NCI-H1105 treated with DMSO at 0.1 percent for 48 hours (cell line): Measurements from ENCODE around the gene DNAH10.

Source experiments
- DNase-seq: peaks from one replicate; lab custom pipeline; 2025; lab: John Stamatoyannopoulos, UW

DNAH10 gene

DNA sequence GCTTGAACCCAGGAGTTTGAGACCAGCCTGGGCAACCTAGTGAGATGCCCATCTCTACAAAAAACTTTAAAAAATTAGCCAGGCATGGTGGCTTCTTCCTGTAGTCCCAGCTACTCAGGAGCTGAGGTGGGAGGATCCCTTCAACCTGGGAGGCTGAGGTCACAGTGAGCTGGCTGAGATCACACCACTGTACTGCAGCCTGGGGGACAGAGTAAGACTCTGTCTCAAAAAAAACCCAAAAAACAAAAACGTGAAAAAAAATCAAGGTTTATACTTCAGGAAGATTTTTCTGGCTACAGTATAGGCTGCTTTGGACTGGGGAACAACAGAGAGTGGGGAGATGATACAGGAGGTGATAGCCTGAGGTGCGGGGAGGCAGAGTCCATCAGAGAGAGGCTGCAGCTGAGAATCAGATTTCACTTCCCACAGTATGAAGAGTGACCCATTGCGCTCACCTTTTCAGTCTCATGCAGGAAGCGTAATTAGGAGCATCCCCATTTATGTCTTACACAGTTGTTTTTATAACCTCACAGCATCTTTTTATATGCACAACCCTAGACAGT lies 28.9 kb downstream of the DNAH10 start:
- DNase-seq: no peak

DNA sequence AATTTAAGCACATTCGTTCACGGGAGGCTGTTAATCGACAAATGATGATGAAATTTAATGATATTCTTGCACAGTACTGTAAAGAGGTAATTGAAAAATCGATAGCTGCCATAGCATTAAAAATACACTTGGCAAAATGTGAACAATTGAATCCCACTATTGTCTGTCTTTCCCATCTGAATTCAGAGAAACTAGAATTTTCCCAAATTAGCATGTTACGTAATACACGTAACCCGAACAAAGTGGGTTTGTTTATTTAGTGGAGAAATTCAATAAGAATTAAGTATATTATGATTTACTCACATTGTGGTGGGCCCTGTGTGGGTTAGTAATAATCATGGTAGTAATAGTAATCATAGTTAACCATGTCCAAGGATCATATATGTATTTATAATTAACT lies 31.9 kb downstream of the DNAH10 start:
- no peak for DNase-seq

DNA sequence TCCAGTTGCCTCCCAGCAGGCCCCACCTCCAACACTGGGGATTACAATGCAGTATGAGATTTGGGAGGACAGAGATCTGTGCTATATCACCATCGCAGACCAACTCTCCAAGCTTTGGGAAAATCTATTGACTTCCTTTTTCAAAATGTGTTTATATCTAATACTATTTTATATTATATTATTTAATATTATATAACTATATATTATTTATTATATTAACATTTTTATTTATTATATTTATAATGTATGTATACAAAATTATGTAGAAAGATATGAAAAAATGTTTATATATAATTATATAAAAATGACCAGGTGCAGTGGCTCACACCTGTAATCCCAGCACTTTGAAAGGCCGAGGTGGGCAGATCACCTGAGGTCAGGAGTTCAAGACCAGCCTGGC lies 36.4 kb downstream of the DNAH10 start:
- DNase-seq: no peak

DNA sequence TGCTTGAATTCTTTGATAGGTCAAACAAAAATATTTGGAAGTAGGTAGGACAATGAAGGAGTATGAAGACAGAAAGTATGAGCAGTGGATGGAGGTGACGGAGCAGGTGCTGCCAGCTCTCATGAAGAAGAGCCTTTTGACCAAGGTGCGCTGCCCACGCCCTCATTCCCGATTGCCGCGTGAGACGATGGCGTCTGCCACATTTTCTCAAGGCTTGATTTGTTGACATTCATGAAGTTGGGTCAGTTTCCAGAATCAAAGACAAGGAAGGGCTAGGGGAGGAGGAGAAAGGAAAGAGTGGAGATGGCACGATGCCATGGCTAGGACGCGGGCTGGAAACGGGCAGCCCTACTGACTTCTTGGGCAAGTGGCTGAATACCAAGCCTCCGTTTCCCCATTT lies 37.1 kb downstream of the DNAH10 start:
- no peak for DNase-seq

DNA sequence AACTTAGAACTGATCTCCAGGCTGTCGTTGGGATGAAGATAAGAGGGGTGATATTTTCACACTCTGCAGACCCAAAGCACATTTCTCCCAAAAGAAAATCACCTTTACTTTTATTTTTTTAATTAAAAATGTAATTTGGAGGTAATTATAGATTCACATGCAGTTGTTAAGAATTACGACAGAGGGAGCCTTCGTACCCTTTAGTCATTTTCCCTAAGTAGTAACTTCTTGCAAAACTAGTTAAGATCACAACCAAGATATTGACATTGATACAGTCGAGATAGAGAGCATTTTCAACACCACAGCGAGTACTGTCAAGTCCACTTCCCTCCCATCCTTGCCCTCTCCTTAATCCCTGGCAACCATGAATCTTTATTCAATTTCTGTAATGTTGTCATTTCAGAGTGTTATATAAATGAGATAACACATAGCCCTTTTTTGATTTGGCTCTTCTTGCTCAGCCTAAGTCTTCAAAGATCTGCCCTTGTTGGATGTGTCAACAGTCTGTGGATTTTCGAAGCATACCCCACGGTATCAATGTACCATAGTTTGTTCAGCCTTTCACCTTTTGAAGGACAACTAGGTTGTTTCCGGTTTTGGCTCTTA lies 39.6 kb downstream of the DNAH10 start:
- DNase-seq: no peak

DNA sequence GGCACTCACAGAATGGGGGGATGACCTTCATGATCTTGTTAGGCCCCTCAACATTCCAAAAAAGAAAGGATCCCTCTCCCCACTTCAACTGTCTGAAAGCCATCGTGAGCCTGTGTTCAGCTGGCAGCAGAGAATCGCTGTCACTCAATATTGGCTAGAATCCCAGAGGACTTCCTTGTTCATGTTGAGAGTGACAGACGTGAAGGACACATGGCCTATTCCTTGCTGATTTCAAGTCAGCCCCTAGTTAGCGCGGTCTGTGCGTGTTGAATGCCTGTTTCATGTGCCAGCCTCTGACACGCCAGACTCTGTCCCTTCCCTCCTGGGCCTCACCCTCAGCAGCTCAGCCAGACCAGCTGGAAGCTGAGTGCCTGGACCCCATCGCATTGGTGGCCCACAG lies 43.1 kb downstream of the DNAH10 start:
- DNase-seq: no peak

DNA sequence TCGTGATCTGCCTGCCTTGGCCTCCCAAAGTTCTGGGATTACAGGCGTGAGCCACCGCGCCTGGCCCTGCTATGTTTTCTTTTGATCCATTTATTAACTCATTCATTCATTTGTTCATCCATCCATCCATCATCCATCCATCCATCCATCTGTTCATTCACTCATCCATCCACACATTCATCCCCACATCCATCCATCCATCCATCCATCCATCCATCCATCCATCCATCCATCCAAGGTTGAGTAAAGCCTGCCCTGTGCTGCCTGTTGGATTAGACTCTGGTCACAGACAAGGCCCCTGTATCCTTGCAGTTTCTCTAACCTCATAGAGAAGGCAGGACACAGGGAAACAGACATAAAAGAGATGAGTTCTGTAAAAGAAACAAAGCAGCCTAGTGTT lies 44.9 kb downstream of the DNAH10 start:
- DNase-seq: no peak

DNA sequence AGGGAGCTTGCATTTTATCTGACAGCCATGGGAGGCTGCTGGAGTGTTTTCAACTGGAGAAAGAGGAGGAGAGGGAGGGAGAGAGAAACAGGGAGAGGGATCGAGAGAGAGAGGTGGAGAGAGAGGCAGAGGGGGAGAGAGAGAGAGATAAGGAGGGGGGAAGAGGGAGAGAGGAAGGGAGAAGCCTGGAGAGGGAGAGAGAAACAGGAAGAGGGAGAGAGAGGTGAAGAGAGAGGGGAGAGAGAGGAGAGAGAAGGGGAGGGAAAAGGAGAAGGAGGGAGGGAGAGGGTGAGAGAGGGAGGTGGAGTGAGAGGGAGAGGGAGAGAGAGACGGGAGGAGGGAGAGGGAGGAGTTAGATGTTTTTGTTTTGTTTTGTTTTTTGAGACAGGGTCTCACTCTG lies 45.6 kb downstream of the DNAH10 start:
- DNase-seq: no peak

DNA sequence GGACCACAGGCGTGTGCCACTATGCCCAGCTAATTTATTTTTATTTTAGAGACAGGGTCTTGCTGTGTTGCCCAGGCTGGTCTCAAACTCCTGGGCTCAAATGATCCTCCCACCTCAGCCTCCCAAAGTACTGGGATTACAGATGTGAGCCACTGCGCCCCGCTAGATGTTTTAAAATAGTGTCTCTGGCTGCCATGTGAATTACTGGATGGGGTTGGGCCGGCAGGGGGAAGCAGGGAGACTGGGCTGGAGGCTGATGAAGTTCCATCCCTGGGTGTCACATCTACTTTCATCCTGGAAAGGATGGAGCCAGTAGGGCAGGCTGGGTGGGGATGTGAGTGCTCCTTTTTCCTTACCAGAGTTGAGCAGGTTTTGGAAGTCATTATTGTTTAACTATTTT lies 46.1 kb downstream of the DNAH10 start:
- DNase-seq: no peak

DNA sequence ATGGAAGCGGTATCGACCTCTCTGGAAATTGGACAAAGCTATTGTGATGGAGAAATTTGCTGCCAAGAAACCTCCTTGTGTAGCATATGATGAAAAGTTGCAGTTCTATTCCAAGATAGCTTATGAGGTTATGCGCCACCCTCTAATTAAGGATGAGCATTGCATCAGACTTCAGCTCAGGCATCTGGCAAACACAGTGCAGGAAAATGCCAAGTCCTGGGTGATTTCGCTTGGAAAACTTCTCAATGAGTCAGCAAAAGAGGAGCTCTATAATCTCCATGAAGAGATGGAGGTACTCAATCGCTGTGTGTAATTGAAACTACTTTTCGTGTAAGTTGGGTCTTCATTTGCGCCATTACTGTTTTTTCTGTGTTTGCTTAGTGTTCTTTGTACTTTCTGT lies 51.2 kb downstream of the DNAH10 start:
- DNase-seq: no peak

DNA sequence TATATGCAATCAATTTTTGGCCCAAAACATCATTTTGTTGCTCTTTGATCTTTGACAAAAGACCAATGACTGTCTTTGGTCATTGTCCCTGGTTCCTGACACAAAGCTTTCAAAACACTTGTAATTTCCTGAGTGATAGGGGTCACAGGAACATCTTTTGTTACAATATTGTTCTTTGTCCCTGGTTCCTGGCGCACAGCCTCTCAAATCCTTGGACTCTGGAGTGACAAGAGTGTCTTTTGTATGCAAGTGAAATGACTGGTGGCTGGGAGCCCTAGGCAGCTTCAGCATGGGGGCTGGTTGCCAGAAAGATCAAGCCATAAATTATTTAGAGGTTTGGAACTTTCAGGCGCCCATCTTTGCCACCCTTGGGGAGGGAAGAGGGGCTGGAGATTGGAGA lies 53.9 kb downstream of the DNAH10 start:
- DNase-seq: no peak

DNA sequence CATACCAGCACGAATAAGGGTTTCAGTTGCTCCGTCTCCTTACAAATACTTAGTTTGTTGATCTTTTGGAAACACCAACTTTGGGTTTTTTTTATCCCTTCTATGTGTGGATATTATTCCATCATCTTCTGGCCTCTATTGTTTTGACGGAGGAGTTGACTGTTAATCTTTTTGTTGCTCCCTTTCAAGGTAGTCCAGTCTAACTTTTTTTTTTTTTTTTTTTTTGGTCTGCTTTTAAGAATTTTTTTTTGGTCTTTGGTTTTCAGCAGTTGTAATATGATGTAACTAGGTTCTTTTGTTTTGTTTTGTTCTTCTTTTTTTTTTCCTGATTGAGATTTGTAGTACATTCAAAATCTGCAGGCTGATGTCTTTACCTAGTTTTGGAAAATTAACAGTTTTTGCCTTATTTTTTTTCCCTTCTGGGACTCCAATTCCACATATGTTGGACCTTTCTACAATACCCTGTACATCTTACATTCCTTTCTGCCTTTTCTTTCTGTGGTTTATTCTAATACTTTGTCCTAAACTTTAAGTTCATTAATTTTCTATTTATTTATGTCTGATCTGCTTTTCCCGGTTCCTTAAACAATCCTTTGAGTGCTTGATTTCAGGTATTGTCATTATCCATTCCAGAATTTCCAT lies 54.9 kb downstream of the DNAH10 start:
- DNase-seq: no peak

DNA sequence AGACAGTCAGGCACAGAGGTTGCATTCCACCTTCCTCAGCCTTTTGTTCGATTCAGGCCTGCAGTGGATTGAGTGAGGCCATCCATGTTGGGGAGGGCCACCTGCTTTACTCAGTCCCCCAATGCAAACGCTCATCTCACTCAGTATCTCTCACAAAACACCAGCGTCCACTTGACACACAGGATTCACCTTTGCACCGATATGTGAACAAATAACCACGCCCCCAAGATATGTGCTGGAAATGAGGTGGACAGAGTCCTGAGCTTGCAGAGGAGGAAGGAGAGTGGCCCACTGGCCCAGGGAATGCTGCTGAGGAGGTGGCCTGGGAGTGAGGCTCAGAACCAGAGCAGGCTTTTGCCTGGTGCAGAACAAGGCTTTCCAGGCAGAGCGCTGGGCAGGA lies 60.7 kb downstream of the DNAH10 start:
- DNase-seq: no peak

DNA sequence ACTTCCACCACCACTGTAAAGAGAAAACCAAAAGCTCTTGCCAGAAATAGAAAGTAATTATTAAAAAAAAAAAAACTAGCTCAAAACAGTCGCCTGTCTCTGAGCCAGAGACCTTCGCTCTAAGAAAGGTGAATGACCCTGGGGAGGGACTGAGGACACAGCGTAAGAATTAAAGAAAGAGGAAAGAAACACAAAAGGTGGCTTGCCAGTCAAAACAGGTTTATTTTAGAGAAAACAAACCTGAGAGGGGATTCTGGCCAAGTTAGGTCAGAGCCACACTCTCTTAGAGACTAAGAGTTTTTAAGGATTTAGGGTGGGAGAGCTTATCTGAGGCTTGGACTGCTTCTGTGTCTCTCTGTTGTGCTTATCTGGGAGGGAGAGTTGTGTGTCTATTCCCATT lies 66.0 kb downstream of the DNAH10 start:
- DNase-seq: no peak

DNA sequence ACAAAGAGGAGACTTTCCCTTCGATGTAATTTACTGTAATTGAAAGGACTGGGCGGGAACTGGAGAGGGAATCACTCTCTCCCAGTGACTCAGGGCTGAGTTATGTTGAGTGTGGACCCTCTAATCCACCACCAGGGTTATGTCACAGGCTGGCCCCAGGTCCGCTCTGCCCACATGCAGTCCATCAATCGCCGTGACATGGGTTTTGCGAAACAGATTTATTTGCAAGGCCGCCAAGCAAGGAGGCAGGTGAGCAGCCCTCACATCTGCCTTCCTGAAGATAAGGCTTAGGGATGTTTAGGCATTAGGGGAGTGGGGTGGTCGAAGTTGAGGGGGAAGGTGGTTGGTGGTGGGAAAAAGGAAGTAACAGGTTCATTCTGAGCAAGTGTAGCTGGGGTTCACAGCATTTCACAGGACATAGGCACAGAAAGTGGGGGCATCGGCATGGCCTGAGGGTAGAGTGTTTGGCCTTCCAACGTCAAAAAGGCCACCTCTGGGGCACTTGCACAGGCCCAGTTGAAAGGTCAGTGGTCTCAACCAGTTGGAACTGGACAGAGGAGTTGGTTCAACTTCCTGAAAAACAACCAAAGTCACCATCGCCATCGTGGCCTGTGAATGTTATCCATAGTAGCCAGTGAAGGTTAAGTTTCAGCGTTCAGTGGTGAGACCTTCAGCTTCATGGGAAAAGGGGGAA lies 66.9 kb downstream of the DNAH10 start:
- DNase-seq: no peak

DNA sequence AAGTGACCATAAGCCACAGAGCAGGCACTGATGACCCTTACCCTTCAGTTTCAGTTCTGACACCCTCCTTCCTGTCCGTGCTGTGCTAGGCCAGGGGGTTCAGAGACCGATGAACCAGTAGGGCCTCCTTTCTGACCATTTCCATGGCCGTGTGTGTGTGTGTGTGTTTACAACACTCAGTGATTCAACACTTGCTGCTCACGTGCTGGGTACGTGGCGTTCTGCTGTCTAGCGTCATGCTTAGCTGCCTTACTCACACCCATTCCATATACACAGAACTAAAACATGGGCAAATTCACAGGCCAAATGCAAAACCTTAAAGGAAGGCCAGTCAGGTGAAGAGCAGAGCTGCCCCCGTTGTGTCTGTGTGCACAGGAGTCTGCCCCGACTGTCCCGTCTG lies 67.5 kb downstream of the DNAH10 start:
- DNase-seq: no peak

DNA sequence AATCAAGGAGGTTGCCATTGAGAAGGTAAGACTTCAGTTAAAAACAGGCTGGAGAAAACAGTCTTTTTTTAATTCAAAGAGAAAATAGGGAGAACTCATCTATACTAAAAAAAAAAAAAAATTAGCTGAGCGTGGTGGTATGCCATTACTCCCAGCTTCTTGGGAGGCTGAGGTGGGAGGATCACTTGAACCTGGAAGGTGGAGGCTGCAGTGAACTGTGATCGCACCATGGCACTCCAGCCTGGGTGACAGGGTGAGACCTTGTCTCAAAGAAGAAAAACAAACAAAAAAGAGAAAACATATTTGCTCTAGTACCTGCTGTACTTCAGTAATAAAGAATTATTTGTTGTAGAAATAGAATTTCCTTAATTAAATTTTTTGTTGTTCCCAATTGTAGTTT lies 68.6 kb downstream of the DNAH10 start:
- DNase-seq: no peak

DNA sequence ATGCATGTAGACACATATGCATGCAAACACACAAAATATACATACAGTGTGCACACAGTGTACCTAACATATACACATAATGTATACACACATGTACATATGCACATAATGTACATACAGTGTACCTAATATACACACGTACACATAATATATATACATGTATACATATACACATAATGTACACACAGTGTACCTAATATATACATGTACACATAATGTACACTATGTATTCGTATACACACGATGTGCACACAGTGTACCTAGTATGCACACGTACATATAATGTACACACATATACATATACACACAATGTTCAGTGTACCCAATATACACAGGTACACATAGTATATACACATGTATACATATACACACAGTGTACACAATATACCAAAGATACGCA lies 70.0 kb downstream of the DNAH10 start:
- no peak for DNase-seq

DNA sequence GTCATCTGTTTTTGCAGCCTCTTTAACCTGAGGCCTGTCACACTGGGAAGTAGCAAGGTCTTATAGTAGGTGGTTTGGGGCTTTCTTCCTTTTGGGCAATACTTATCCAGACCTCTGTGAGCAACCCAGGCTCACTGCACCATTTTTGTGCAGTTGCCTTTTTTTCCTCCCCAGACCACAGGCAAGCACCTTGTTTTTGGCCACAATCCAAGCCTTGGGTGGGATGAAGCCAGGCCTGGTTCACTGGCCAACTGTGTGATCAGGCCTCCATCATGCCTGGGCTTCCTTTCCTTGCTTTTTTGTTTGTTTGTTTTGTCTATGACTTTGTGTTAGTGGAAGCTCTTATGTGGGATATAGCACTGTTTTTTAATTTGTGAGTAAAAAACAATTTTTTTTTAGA lies 71.7 kb downstream of the DNAH10 start:
- DNase-seq: no peak

DNA sequence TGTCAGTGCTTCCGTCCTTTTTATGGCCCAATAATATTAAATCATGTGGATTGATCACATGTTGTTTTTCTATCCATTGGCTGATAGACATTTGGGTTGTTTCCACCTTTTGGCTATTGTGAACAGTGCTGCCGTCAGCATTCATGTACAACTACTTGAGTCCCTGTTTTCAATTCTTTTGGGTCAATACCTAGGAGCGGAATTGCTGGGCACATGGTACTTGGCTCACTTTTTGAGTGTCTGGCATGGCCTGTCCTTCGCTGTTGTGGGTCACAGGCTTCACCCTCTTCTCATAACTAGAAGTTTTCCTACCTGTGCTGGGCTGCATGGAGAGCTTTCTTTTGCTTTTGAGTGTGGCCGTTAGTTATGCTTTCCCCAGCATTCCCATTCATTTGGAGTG lies 72.7 kb downstream of the DNAH10 start:
- DNase-seq: no peak

DNA sequence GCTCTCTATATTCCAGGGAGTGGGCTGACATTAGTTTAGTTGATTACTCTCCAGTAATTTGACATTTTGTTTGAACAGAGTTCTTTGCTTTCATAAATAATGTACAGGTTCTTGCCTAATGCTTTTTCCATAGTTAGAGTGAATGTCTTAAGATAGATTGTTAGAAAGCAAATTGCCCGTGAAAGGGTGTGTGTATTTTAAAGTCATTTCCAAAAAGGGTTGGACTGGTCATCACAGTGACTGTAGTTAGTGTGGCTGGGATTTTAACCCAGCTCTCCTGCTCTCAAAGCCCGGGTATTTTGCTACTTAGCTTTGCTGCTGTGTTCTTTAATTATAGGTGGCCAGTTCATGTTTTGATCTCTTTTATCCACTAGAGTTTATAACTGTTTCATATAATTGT lies 74.2 kb downstream of the DNAH10 start:
- no peak for DNase-seq

DNA sequence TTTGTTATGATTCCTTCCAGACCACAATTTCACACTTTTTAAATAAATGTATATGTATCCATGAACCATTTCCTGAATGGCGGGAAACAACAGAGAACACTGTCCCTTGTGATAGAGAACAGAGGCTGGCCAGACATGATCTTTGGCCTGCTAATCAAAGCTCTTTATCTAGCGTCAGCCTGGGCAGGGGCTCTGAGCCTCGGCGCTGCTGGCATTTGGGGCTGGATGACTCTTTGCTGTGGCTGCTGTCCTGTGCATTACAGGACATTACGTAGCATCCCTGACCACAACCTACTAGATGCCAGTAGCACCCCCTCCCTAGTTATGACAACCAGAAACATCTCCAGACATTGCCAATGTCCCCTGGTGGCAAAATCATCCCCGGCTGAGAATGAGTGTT lies 77.7 kb downstream of the DNAH10 start:
- no peak for DNase-seq

DNA sequence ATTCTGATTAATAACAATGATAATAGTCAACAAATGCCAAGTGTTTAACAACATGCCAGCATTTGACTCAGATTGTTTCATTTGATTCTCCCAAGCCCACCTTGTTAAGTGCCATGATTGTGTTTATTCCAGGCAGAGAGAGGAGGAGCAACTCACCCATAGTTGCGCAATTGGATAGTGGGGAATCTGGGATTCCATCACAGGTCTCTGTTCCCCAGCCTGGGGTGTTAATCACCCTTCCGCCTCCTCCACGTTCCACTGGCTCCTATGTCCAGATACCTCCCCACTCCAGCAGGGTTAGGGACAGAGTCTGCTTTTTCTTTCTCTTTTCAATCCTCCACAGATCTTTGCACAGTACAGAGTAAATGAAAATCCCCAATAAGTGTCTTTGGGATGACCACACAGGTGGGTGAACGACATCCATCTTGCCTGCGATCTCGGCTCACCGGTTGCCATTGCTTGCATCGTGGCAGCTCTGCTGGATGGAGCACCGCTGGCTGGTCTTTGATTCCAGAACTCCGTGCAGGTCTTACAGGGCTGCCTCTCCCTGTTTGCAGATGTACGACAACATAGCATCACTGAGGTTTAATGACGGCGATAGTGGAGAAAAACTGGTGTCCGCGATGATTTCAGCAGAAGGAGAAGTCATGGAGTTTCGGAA lies 78.8 kb downstream of the DNAH10 start:
- DNase-seq: no peak
